Fibroblast of gingiva (primary cell): Measurements from ENCODE around the gene PDE5A.
A peak's percentile ranks its signal among the peaks of the same experiment; 100 is the strongest.
"Not testable (repeated sequence)": the region's sequence is repeated elsewhere in the genome, so short reads cannot be mapped to it uniquely, and the experiment has no call there.

Experiments
- DNase-seq: peaks from one replicate; pipeline ENCODE4 v3.0.0-alpha.2; 2011; ENCODE audit warnings: low read depth

Gene PDE5A

DNA sequence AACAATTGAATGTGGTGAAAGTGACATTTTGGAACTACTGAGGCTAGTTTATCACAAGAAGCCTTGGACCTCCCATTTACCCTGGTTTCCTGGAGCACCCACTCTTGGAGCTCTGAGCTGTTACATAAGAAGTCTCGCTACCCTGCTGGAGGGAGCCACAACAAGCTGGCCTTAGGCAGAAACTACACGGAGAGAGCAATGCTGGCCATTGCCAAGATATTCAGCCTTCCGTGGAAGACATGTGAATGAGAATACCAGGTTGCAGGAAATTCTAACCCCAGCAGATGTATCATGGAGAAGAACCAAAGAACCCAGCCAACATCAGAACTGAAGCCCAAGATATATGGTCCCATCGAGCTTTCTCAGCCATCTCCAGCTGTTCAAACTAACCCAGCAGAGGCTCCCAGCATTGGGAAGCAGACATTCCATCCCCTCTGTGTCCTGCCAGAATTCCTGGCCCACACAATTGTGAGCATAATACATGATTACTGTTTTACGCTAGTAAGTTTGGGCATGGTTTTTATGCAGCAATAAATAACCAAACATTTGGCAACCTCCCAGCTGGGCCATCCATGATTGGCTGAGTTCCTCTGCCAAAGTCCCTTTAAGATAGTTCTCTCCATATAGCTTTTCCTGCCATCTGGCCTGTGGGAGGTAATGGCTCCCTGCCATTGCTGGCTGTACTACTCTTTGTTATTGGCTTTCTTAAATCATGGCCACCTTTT lies 17.9 kb upstream of the PDE5A start:
- DNase-seq = peak; percentile 24

DNA sequence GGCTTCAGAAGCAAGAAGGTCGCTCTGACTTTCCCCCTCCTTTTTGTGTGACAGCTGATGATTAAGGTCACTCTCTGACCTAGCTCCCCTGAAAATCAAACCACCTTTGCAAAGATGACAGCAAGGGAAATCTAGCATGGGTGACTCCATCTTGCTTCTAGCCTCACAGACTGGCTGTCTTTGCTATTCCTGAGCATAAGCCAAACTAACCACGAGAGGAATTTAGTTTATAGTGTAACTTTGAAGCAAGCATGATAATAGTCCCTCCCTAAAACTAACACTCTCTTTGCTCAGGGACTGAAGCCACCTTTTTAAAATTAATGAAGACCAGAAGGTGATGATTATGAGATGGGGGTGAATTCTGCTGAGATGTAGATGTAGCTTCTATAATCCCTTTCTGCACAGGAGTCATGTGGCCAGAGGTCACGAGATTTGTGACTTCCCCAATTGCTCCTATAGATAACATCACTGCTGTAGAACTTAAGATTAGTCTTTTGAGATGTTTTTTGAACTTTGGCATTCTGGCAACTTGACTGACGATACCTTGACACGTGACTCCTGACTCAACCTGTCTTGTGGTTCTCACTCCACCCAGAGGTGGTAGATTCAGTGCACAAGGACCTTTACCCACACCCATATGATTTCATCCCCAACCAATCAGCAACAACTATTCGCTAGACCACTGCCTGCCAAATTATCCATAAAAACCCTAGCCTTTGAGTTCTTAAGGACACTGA lies 14.9 kb upstream of the PDE5A start:
- DNase-seq = no peak

DNA sequence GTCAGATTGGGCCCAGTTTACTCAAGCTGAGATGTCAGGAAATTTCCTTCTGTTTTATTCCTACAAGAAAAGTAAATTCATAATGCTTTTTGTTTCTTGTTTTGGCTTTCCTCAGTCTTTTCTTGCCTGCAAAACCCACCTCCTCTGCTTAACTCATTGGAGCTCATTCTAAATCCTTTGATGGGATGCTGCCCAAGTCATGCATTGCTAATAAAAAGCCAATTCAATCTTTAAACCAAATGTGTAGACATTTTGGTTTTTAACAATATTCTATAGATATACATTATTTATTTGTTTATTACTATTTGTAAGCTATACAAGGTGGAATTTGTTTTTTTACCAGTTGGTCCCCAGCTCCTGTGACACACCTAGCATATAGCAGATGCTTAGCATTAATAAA lies 13.2 kb upstream of the PDE5A start:
- no peak for DNase-seq

DNA sequence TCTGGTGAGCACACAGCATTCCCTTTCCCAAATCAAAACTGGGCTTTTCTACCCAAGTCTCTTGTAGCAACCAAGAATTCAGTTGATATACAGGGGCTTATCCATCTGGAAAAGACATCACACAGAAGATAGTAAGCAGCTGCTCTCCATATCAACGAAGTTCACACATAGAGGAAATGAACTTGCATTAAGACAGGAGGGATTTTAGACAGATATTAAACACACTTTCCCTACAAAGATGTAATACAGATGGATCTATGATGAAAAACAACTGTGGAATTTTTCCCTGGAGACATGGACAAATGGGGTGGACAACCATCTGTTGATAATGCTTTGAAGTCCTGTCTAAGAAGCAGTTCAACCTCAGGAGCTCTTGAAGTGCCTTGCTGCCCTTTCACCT lies 9.8 kb upstream of the PDE5A start:
- DNase-seq = no peak

DNA sequence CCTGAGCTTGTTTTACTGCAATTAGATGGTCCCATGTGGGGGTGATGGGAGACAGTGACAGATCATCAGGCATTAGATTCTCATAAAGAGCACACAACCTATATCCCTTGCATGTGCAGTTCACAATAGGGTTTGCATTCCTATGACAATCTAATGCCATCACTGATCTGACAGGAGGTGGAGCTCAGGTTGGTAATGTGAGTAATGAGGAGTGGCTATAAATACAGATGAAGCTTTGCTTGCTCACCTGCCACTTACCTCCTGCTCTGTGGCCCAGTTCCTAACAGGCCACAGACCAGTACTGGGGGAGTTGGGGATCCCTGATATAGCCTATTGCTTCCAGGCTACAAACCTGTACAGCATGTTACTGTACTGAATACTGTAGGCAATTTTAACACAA lies 8.2 kb upstream of the PDE5A start:
- DNase-seq = not testable (repeated sequence)

DNA sequence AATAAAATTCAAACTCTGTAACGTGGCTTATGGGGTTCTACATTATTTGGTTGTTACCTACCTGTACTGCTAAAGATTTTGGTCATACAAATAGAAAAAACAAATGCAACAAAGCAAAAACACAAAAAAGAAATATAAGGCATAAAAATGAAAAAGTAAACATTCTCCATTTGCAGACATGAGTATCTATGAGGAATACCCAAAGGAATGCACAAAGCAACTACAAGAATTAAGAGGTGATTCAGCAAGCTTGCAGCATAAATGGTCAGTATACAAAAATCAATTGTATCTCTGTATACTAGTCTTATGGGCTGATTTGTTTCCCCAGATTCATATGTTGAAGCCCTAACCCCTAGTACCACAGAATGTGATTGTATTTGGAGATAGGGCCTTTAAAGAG lies 3.6 kb upstream of the PDE5A start:
- DNase-seq = peak; percentile 42

DNA sequence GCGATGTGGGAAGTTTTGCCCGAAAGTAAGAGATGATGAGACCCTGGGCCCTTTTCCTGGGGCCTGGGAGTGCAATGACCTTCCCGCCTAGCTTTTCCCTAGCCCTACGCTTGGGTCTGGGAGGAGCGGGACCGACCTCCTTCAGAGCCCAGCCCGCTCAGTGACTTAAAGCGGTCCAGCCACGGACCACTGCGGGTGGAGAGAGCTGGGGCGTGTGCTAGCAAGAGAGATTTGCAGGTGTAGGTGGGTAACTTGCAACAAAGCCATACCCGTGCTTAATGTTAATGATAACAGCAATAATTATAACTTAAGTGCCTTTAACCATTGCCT lies 503 bp upstream of the PDE5A start:
- DNase-seq = no peak

DNA sequence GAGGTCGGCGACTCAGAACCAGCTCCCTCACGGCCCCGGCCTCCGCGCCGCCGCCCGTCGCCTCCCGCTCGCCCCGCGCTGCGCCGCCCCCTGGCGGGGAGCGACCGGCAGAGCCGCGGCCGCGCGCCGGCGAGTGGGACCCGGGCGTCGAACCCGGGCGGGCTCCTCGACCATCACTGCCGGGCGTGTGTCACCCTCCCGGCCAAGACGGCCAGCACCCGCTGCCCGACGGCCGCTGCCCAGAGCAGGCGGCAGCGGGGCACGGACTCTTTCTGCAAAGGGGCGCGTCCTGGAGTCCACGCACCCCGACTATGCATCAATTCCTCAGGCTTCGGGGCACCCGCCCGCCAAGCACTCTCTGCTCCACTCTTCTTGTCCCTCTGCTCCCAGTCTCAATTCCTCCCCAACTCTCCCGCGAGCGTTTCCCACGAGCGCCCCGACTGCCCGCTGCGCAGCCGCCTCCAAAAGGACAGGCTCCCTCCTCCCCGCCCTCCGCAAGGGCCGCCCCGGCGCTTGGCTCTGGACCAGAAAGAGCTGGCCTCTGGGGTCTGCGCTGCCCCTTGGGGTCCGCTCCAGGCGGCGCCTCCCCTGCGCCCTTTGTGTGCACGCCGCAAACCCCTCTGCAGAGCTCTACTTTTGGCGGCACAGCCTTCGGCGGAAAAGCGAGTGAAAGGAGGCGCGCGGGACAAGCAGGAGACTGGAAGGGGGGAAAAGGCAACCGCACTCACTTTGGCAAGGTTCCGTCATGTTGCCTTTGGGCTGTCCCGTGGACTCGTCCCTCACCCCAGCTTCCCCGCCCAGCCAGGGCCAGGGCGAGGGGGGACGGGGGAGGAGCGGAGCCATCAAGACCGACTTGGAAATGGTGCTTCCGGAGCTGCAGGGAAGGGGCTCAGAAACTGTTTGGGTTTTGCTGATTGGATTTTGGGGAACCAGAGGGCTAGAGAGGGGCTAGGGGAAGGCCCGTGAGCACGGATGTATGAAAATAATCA lies 1.0 kb downstream of the PDE5A start:
- peak; percentile 76 for DNase-seq

DNA sequence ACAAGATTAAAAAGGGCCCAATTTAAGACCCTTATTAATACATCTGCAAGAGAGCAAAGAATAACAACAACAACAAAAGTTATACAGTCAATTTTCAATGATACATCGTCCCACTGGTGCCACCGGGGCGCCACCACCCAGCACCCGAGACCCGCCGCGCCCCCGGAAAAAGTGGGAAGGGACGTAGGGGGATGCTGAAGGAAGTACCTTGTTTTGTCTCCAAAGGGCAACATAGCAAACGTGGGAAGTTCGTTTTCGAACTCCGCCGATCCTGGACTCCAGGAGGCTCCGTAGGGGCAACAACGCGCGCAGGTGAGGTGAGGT lies 1.7 kb downstream of the PDE5A start:
- no peak for DNase-seq

DNA sequence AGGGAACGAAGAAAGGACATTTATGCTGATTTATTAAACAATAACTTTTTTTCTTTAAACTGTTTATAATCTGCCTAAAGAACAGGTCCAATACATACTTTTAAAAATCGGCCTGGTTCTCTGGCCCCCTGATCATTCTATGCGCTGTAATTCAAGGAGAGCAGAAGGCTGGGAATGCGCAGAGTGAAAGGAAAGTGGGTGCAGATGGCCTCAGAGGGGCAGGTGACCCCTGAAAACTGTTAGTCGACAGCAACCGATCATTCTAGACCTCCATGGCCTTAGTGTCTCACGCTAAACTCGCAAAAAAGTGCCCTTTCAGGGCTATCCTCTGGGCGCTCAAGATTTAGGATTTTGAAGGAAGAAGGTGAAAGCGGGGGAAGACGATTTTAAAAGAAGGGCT lies 2.2 kb downstream of the PDE5A start:
- DNase-seq = no peak

DNA sequence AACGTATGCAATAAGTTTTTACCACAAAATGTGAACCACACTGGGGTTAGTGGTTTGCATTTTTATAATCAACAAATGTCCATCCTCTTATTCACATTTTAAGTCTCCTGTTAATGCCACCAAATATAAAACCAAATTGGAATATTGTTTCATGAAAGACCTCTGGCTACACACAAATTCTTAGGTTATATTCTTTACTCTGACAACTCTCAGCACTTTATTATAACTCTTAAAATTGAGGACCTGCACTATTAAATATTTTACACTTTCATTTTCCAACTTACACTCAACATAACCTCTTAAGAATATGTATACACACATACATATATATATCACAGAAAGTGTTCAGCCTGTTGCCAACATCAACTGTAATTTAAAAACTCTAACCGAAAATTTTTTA lies 2.8 kb downstream of the PDE5A start:
- no peak for DNase-seq

DNA sequence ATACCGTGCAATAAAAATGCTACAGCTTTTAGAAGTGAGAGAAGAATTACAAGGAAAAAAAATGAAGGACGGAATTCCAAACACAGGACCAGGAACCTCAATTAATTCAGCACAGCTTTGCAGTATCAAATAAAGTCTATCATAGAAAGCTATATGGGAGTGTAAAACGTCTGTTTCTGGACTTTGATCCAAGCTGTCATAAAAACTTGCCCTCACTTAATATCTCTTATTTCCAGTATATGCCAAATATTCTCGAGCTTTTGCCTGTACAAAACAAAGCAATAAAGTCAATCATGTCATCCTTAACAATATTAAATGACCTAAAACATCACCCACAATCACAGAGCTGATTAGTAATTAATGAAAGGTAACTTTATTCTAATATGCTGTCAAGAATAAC lies 4.2 kb downstream of the PDE5A start:
- DNase-seq = no peak

DNA sequence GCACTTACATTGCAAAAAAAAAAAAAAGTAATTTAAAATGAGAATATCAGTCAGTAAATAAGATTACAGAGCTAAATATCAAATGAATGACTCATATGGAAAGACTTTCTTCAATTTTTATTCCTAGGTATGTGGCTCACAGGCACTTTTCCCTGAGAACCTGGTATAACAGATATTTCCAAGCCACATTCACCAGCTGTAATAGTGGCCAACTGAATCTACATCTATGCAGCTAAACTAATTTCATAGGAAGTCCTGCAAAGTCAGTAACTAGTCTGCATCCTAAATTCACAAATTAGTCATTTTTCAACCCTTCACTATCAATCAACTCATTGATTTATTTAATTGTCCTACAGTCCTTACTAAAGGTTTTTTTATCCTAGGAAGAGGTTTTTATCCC lies 5.6 kb downstream of the PDE5A start:
- peak; percentile 3 for DNase-seq

DNA sequence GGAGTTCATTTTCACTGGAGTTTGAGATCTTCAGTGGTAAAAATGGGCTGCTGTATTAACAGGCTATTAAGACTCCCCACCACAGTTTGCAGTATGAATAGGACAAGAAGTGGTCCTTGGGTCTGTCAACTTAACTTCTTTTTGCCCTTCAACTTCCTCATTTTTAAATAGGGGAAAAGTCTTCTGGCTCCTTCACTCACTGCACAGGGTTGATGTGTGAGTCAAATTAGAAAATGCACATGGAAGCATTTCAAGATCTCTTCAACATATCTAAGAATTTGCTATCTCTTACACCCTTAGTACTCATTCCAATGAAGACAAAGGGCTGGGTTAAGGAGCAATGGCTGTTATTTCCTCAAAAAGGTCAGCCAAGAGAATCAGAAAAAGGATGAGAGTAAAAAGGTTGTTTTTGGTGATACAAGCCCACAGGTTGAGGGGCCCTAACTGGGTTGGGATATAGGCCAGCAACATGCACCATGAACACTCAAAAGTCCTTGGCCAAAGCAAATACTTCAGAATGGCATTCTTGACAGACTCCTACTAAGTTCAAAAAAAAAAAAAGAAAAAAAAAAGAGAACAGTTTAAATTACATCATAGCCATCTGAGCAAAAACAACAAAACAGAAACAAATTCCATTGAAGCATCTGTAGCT lies 13.4 kb downstream of the PDE5A start:
- no peak for DNase-seq

DNA sequence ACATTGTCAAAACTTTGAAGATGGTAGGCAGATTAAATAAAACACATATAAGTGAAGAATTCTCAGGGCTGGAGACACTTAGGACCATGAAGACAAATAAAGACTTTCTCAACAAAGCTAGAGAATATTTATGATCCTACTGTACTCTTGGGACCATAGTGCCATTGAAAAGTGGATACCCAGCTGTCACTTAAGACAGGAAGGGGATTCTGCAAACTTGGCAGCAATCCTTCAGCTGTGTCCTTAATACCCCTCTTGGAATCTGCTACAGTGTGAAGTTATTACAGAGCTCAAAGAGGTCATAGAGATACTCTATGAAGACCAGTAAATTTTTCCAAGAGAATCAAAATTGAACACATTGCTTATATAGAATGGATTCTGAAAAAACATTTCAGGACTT lies 24.3 kb downstream of the PDE5A start:
- DNase-seq = no peak

DNA sequence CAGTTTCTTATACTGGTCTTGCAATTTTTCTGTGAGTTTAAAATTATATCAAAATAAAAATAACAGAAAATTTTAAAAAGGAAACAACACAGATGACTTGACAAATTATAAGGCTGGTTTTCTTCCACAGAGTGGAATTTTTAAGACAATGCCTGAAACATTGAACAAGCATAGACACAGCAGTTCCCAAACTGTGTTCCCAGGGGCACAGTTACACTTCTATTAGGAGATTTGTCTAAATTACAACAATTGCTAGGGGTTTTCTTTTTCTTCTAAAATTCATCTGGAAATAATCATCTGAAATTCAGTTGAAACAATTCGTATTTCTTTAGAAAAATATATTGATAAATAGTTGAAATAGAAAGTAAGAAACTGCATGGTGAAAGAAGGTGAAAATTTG lies 26.2 kb downstream of the PDE5A start:
- no peak for DNase-seq

DNA sequence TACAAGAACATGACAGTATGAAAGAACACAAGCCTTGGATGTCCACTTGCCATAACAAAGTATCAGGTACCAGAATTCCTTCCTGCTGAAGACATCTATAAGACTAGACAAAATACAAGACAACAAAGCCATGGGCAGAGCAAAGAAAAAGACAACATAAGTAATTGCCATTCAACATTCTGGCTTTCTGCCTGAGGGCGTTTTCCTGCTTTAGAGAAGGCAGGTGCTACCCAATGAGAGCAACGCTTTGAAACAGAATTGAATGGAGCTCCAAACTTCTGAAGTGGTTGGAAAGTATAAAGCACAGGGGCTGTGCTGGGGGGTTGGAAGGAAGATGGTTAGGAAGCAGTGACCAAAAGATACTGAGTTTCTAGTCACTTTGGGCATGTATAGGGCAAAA lies 30.1 kb downstream of the PDE5A start:
- DNase-seq = no peak

DNA sequence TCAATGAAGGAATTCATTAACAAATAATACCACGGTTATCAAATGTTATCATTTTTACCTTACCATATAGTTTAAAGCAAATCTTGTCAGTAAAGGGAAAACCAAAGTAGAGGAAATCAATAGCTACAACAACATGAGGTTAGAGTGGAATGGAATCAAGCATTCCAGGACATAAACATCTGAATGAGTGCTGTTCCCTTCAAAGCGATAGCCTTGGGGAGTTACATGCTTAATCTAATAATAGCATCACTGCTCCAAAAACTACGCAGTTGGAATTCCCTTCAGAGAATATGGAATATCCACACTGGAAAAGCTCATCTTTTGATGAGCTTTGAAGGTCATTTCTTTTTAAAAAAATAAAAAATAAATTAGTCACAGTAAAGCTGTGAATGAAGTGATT lies 31.2 kb downstream of the PDE5A start:
- DNase-seq = no peak

DNA sequence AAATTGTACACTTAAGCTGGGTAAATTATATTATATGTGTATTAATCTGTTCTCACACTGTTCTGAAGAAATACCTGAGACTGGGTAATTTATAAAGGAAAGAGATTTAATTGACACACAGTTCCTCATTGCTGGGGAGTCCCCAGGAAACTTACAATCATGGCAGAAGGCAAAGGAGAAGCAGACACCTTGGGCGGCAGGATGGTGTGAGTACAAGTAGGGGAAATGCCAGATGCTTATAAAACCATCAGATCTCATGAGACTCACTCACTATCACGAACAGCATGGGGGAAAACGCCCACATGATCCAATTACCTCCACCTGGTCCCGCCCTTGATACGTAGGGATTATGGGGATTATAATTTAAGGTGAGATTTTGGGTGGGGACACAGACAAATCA lies 34.9 kb downstream of the PDE5A start:
- DNase-seq = no peak

DNA sequence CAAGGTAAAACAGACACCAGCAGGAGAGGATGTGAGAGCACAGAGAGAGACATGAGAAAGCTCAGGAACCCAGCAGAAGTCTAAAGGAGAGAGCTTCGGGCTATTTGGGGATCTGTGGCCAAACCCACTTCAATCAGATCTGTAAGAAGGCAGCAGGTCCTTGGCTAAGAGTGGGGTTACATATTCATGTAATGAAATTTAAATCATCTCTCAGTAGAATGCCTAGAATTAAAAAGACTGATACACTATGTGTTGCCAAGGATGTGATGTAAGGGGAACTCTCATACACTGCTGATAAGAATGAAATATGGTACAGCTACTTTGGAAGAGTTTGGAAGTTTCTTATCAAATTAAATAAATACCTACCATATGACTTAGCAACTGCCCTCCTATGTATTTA lies 35.8 kb downstream of the PDE5A start:
- no peak for DNase-seq

DNA sequence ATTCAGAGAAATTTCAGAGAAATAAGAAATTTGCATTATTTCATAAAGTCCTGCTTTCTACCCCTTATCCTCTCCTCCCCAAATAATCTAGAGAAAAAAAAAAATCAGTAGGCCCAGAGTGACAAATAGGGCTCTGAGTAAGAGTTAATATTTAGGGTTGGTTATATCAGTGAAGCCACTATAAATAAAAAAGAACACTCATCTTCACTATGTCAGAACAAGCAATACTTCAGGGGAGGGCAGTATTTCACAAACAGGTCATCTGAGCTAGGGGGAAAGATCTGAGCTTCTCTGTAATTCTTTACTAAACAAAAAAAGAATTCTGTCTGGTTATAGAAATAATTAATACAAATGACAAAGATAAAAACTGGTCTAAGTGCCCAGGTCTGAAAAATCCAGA lies 39.4 kb downstream of the PDE5A start:
- peak; percentile 7 for DNase-seq

DNA sequence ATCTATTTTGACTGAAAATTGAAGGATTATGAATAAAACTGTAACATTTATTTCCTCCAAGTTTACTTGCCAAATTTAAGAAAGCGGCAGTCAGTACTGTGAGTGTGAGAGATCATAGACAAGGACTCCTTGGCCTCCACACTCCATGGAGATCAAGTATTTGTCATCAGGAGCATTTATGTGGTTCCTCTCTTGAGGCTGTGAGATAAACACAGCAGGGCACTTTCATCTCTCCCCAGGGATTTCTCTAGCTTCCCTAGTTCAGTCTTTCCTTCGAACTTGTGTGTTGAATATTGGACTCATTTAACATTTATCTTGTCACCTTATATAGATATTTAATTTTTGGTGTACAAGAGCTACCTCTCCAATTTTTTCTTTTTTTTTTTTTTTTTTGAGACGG lies 40.8 kb downstream of the PDE5A start:
- DNase-seq = no peak

DNA sequence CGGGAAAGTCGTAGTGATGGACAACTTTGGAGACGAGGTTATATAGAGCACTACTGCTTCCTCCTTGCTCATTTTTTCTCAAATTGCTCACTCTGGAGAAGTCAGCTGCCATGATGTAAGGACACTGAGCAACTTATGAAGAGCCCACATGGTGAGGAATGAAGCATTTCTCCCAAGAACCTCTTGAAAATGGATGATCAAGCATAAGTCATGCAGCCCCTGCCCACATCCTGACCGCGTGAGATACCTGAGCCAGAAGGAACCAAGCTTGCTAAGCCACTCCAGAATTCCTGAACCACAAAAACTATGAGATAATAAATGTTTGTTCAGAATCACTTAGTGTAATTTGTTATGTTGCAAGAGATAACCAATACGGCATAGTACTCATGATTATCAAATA lies 42.8 kb downstream of the PDE5A start:
- DNase-seq = no peak
